IPS-11a (cell line): ENCODE measurements around the gene TAF10.

ENCODE experiments used
- H3K4me3 ChIP-seq: one replicate; pipeline ENCODE4 v1.5.1; 2013; ENCODE audit warnings: low read depth, low read length, control low read depth

Gene TAF10

DNA sequence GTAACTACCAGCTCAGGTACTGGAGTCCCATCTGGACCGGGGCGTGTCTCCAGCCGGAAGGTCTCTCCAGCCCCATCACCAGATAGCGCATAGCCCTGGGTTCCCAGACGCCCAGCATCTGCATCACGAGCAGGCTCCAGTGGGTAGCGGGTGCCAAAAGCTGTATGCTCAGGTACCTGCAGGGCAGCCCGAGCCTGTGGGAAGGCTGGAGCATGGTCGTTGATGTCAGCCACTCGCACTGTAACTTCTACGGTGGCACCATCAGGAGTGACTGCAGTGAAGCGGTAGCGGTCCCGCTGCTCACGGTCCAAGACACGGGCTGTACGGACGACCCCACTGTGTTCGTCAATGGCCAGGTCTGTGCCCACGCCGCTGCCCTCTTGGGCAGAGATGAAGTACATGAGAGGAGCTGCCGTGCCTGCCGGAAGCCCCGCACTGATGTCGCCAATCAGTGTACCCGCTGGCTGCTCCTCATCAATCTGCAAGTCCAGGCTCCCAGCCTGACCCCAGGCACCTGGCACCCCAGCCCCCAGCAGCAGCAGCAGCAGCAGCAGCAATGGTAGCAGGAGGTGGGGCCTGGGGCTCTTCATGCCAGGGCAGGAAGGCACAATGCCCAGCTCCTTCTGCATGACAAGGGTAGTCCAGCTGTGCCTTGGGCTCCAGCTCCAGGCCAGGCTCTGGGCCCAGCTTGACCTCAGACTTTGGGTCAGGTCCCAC, 29.1 kb upstream of the TAF10 start:
- H3K4me3 ChIP-seq: no peak overlapping the region

DNA sequence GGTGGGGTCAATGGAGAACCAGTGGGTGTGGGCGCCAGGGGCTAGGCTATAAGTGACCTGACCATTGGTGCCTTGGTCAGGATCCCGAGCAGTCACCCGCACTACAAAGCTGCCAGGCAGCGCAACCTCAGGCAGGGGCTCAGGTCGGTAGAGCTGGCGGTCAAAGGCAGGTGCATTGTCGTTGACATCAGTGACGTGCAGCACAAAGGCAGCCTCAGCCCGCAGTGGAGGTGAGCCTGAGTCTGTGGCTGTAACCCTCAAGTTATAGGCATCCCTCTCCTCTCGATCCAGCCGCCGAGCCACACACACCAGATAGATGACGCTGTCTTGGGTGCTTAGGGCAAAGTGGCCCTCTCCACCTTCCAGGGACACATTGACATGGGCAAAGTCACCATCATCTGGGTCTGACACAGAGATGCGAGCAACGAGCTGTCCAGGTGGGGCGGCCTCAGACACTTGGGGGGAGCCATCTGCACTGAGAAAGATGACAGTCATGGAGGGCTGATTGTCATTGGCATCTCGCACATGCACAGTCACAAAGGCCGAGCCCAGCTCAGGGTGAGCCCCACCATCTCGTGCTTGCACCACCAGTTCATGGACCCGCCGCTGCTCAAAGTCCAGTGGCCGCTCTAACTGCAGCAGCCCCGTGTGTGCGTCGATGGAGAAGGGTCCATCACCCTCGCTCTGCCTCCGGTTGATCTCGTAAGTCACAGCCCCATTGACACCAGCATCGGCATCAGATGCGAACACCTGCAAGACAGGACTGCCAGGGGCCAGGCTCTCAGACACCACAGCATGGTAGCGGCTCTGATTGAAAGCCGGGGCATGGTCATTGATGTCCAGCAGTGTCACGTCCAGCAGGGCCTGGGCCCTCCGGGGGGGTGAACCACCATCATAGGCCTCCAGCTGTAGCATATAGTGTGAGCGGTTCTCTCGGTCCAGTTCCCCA, 28.3 kb upstream of the TAF10 start:
- no peak overlapping the region for H3K4me3 ChIP-seq

DNA sequence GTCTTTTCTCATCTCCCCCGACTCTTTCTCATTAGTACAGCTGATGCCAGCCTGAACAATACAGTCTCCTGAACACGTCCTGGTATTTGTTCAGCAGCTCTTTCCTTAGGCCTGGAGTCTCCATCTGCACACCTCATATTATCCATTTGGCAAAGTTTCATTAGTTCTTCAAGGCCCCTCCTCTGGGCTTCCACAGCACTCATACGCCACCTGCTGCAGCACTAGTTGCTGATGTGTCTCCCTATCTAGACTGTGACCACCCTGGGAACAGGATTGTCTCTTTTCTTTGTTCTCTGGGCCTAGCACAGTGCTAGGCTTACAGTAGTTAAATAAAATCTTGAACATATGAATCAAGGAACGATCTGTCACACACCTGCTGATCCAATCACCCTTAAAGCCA, 26.4 kb upstream of the TAF10 start:
- no peak overlapping the region for H3K4me3 ChIP-seq

DNA sequence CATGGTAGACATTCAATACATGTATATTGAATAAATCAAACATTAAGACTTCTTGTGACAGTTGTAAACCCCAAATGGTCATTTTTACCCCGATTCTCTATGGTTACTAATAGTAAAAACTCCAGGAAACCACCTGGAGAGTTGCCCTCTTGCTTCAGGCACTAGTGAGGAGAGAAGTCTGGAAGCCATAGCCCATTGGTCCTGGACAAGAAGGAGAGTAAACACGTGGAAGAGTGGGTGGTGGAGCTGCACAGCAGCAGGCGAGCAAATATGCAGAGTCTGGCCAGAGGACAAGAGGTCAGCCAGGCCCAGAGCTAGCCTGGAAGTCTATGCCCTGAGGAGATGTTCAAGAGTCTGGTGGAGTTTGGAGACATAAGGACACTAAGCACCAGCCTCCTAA, 25.9 kb upstream of the TAF10 start:
- H3K4me3 ChIP-seq: no peak overlapping the region

DNA sequence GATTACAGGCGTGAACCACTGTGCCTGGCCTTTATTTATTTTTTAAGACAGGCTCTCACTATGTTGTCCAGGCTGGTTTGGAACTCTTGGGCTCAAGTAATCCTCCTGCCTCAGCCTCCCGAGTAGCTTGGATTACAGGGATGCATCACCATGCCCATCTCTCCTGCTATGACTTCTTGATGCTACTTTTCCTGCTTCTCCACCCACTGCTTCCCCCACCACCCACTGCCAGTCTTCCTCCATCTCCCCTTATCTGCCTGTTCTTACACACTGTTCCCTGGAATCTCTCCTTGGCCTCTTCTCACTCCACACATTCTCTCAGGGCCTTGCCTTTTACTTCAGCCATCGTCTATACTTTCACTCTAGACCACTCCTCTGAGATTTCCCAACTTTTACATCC, 24.5 kb upstream of the TAF10 start:
- no peak overlapping the region for H3K4me3 ChIP-seq

DNA sequence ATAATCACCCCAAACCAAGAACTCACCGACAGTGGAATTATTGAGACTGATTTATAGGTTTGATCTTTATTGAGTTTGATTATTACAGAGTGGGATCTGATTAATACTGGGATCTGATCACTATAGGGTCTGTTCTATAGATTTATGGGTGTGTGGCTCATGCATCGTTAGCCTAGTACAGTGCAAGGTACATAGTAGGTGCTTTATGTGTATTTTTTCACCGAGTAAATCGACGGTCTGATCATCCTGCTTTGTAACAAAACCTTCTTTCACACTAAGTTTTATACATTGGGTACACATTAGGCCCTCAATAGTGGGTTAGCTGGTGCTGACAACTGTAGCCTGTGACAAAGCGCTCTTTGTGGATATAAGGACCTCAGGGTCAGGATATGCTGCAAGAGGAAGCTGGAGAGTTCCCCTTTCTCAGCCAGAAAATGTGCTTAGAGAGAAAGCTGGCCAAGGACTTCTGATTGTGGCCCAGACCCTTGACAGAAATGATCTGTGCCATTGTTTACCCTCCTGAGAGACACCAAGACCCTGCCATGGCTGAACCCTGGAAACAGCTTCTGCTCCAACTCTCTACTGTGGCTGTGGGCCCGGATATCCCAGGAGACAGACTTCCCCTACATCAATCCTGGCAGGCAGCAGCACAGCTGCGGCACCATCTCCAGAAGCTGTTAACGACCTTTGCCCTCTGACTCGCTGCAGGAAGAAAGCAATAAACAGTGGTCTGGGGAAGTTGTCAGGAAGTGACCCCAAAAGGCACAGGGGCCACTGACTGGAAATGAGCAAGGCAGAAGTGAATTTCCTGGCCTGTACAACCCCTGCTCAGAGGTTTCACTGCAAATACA, 23.3 kb upstream of the TAF10 start:
- H3K4me3 ChIP-seq: no peak overlapping the region

DNA sequence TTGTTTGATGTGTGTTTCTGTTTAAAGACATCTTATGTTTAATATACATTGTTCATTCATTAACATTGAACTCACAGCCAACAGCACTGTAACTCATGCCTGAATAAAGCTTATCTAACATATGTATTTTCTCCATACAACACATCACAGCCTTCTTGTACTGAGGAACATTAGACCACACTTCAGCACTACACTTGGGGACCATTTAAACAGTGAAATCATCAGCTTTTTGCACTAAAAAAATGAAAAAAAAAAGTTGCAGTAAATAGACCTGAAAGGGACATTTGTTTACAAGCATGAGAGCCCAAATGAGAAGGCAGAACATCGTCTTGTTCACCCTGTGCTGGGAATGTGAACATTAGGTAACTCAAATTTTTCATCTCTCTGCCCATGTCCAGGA, 22.5 kb upstream of the TAF10 start:
- H3K4me3 ChIP-seq: no peak overlapping the region

DNA sequence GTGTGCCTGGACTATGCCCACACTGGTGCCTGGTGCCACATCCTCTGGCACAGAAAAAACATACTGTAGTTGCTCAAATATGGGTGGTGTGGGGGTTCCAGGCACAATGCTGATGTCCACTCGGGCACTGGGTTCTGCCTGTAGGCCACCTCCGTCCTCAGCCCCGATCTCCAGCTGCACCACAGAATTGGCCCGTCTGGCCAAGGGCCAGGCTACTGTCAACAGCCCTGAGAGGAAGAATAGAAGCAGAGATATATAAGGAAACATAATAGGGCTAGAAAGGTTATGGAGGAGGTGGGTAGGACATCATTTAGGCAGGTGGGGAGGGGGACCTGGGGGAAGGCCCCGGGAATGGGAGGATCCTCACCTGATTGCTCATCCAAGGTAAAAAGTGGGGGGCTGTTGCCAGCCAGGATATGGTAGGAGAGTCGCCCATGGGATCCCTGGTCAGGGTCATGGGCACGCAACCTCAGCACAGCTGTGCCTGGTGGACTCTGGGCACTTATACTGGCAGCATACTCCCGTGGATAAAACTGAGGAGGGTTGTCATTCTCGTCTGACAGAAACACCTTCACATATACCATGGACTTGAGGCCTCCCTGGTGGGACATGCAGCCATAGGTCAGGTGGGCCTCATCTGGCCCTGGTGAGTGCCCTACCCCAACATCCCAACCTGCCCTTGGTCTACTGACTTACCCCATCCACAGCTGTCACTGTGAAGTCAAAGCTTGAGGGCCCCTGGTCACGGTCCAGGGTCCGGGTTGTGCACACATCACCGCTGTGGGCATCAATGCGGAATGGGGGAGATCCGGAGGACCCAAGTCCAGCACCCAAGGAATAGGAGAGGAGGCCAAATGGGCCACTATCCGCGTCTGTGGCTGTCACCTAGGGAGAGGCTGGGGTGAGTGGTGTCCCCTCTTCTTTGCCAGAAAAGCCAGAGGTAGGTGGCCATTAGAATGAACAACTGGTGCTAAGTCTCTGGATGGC, 21.7 kb upstream of the TAF10 start:
- H3K4me3 ChIP-seq: no peak overlapping the region

DNA sequence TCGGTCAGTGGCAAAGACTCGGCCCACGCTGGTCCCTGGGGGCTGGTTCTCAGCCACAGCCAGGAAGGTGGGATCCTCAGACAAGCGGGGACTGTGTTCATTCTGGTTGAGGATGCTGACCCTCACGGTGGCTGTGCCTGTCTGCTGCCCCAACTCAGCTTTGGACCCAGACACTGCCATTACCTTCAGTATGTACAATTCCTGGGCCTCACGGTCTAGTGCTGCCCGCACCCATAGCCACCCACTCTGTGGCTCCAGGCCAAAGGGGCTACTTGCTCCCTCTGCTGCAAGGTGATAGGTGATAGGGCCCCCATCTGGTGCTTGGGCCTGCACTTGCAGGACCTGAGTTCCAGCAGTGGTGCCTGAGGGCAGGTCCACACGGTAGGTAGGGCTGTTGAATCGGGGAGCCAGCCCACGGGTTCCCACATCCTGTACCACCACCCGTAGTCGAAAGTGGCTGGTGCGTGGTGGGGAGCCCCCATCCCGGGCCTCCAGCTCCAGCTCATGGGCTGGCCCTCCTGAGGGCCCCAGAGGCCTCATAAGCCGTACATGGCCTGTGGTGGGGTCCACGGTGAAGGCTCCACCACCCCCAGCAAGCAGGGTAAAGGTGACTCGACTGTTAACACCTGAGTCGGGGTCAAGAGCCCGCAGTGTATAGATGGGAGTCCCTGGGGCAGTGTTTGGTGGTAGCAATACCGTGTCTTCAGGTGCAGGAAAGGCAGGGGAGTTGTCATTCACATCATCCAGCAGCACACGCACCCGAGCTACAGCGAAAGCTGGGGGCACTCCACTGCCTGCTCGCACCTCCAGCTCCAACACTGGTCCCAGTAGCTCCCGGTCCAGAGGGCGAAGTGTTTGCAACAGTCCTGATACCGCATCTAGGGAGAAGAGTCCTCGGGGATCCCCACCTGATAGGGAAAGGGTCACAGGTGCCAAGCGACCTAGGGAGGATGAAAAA, 20.4 kb upstream of the TAF10 start:
- H3K4me3 ChIP-seq: no peak overlapping the region

DNA sequence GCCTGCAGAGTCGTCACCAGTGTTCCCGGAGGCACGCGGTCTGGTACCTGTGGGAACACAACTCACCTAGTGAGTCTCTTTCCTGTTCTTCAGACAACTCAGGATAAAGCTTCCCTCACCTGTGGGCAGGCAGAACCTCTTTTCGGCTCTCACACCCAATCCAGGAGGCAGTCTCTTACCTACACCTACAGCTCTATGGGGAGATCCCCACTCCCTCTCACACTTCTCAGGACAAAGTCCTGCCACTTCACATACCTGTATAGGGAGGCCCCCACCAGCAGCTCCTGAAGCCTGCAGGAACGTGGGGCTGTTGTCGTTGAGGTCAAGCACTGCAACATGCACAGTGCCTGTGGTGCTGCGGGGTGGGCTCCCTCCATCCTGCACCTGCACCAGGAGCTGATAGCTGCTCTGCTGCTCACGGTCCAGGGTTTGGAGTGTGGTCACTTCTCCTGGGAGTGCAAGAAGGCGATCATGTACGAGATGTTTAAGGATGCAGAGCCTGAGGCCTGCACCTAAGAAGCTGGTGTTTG, 19.4 kb upstream of the TAF10 start:
- H3K4me3 ChIP-seq: no peak overlapping the region

DNA sequence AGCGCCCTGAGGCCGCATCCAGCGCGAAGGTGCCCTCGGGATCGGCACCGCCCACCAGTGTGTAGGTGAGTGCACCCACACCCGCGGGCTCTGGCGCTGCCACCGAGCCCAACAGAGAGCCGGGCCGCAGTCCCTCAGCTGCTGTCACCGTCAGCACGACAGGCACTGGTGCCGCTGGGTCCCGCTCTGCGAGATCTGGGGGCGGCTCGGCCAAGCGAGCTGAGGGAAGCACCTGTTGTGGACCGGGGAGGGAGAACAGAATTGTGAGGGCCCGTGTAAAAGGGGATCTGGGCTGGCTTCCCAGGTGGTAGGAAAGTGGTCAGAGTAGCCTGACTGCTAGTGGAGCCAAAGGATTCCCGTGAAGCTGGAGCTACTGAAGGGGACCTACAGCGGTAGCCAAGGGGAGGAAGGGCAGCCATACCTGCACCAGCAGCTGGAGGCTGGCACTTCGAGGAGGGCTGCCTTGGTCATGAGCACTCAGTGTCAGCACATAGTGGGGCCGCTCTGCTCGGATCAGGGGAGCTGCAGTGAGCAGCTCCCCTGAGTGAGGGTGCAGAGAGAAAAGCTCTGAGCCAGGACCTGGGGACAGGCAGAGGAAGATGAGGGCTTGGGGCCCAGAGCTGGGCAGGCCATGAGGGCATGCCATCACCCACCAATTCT, 18.7 kb upstream of the TAF10 start:
- H3K4me3 ChIP-seq: peak overlapping the region; percentile 43

DNA sequence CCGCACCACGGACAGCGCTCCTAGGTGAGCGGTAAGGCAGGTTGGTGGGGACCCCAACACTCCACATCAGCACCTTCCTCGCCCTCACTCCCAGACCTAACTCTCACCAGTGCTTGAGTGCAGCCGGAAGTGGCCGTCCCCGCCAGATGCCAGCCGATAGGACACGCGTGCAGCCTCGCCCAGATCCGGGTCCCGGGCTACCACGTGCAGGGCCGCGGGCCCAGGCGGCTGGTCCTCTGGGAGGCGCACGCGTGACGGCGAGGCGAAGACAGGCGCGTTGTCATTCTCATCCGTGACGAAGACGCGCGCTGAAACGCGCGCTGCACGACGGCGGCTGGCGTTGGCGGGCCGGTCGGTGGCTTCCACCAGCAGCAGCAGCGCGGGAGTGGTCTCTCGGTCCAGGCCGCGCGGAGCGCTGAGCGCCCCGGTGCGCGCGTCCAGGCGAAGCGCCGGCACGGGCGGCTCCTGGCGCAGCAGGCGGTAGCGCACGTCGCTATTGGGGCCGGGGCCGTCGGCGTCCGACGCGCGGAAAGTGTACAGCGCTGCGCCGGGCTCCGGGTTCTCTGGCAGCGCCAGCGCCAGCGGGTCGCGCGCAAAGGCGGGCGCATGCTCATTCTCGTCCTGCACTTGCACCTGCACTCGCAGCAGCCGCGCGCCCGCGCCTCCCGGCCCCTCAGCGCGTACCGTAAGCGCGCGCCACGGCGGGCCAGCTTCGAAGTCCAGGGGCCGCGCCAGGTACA, 18.0 kb upstream of the TAF10 start:
- peak overlapping the region; percentile 43 for H3K4me3 ChIP-seq

DNA sequence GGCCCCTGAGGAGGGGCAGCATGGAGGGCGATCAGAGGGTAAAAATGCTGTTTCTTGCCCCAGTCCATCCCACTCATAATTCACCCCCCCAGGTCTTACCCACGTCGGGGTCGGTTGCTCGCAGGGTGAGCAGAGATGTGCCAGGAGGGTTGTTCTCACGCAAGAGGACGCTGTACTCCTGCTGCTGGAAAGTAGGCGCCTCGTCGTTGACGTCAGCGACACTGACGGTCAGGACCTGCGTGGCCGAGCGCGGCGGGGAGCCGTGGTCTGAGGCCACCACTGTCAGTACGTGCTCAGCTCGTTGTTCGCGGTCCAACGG, 17.5 kb upstream of the TAF10 start:
- H3K4me3 ChIP-seq: no peak overlapping the region

DNA sequence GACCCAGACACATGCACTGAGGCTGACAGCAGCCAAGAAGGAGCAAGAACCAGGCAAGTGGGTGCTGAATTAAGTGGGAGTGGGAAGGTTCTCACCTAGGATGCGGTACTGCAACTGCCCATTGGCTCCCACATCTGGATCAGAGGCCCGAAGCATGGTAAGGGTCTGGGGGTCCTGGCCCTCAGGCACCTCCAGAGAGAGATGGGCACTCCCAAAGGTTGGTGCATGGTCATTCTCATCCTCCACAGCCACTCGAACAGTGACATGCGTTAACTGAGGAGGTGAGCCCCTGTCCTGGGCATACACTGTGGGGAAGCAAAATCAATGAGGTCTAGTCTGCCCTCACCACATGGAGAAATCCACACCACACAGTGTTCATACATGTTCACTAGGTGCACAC, 16.5 kb upstream of the TAF10 start:
- H3K4me3 ChIP-seq: no peak overlapping the region

DNA sequence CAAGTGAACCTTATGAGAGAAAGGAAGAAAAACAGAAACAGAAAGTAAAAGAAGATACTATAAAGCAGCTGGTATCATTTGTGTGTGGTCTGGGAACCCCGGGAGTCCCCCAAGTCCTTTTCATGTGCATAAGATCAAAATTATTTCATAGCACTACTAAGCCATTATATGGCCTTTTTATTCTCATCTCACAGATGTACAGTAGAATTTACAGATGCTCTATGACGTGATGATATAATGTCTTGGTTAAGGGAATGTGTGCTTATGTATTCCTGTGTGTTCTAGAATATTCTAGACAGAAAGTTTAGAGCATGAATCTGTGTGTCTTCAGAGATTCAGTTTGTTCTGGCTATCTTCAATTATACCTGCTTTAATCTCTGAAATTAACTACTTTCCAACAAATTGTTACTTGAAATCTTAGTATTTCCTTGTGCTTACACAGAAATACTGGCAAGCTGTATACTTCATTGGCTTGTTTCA, 15.8 kb upstream of the TAF10 start:
- no peak overlapping the region for H3K4me3 ChIP-seq

DNA sequence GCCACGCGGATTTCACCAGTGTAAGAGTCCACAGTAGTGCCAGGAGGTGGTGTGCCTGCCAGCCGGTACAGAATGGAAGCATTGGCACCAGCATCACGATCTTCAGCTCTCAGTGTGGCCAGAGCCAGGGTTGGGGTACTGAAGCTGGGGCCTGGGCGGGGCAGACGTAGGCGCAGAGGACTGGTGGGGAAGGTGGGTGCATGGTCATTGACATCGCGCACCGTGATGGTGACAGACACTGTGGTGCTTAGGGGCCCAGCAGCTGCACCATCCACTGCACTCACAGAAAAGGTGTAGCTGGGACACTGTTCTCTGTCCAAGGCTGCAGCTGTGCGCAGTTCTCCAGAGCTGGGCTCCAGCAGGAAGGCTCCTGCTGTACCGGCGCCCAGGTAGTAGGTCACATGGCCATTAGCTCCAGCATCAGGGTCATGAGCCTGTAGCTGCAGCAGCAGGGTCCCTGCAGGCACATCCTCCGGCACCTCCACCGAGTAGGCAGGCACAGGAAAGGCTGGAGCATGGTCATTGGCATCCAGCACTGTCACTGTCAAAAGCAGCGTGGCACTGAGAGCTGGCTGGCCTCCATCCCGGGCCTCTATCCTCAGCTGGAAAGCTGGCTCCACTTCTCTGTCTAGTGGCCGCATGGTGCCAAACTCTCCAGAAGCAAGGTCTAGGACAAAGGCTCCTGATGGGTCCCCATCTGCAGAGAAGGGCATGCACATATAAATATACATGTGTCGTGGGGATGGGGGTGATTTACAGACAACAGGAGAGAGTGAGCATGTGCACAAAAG, 15.2 kb upstream of the TAF10 start:
- H3K4me3 ChIP-seq: no peak overlapping the region
